CD4-positive, CD25-positive, alpha-beta regulatory T cell (primary cell): Measurements from ENCODE around the gene RFX1. TPM values are rescaled to one million over a fixed set of nuclear protein-coding genes. Genes with fewer than 3 reads are reported as not detected.

Source experiments
- ATAC-seq, 2 donors: fragments of 150-1000 bp; cut with Tn5 transposase; one replicate each; pipeline ENCODE4 v1.10.0; 2021; ENCODE audit warnings: low read depth in 2 of 2, moderate number of reproducible peaks in 2 of 2, moderate library complexity in 1 of 2
- DNase-seq, 3 donors: peaks; one replicate each; pipeline versions ENCODE4 v3.0.0 to v3.0.0-alpha.2; 2012 to 2022; ENCODE audit warnings: mixed read lengths in 1 of 3
- H3K27ac ChIP-seq: one replicate; pipeline ENCODE4 v1.7.0; 2013; ENCODE audit warnings: mild to moderate bottlenecking, low read length; ENCODE audit not compliant: insufficient read depth, poor library complexity, severe bottlenecking
- H3K27me3 ChIP-seq: one replicate; pipeline ENCODE4 v1.7.0; 2013; ENCODE audit warnings: low read length; ENCODE audit not compliant: control insufficient read depth, insufficient read depth
- H3K36me3 ChIP-seq: one replicate; pipeline ENCODE4 v1.7.0; 2013; ENCODE audit warnings: mild to moderate bottlenecking, low read length, moderate library complexity; ENCODE audit not compliant: control insufficient read depth, insufficient read depth
- H3K4me1 ChIP-seq: 2 replicates; pipeline ENCODE4 v1.7.0; 2013; ENCODE audit warnings: mild to moderate bottlenecking, low read length; ENCODE audit not compliant: insufficient read depth, control insufficient read depth, poor library complexity, severe bottlenecking
- H3K4me3 ChIP-seq: one replicate; pipeline ENCODE4 v1.7.0; 2013; ENCODE audit warnings: low read depth, mild to moderate bottlenecking, low read length, moderate library complexity
- H3K9me3 ChIP-seq, 2 experiments: 1 replicate in 1 of 2; 2 replicates in 1 of 2; pipeline ENCODE4 v1.7.0; 2013; ENCODE audit warnings: low read length in 2 of 2, mild to moderate bottlenecking in 1 of 2, moderate library complexity in 1 of 2; ENCODE audit not compliant: control insufficient read depth in 2 of 2
- H3K27ac Mint-ChIP-seq, 3 donors: one replicate each; pipeline ENCODE4 v1.8.0; 2020 to 2022; ENCODE audit warnings: mild to moderate bottlenecking in 3 of 3, mixed read lengths in 3 of 3, moderate library complexity in 2 of 3
- H3K27me3 Mint-ChIP-seq: one replicate; pipeline ENCODE4 v1.8.0; 2022; ENCODE audit warnings: mild to moderate bottlenecking, mixed read lengths
- H3K36me3 Mint-ChIP-seq: one replicate; pipeline ENCODE4 v1.8.0; 2020; ENCODE audit warnings: mixed read lengths
- H3K4me1 Mint-ChIP-seq, 4 donors: one replicate each; pipeline ENCODE4 v1.8.0; 2020 to 2022; ENCODE audit warnings: mixed read lengths in 4 of 4, mild to moderate bottlenecking in 1 of 4
- H3K4me3 Mint-ChIP-seq, 4 donors: one replicate each; pipeline ENCODE4 v1.8.0; 2020 to 2022; ENCODE audit warnings: mild to moderate bottlenecking in 4 of 4, mixed read lengths in 4 of 4, moderate library complexity in 3 of 4
- H3K9me3 Mint-ChIP-seq, 7 donors: one replicate each; pipeline ENCODE4 v1.8.0; 2020 to 2022; ENCODE audit warnings: mixed read lengths in 7 of 7, mild to moderate bottlenecking in 3 of 7, moderate library complexity in 2 of 7
- polyA plus RNA-seq, 4 donors: library from polyadenylated mRNA; unstranded; fragments of 300-500 nt; fragmentation: Illumina TruSeq; gene quantifications; one replicate each; pipeline ENCODE4 v1.2.3, GENCODE V29; 2021
- total RNA-seq: library from RNA; stranded (reverse); gene quantifications from one replicate; pipeline ENCODE4 v1.2.3, GENCODE V29; 2022

The RFX1 gene
- total and polyA plus RNA-seq, 5 donors from 2014 or later: 0.48 to 23.2 (median 1.1) TPM

DNA sequence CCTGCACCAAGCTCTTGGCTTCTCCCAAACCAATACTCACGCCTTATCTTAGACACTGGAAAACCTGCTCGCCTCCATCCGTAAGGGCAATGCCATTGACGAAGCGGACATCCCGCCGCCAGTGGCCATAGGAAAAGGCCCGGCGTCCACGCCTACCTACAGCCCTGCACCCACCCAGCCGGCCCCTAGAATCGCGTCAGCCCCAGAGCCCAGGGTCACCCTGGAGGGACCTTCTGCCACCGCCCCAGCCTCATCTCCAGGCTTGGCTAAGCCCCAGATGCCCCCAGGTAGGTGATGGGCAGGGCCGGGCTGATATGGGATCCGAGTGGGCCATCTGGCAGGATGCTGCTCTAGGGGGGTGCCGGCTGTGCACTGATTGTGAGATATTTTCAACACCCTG lies 92.8 kb downstream of the RFX1 start:
- Mint-ChIP-seq H3K9me3 (no peaks in the 10 kb centered on the region), H3K36me3 (peaks cover 16% of the 10 kb centered on the region)
- peaks cover 33% of the 10 kb centered on the region for H3K36me3 ChIP-seq

More for the DNA sequence above, 92.8 kb downstream of the RFX1 start:
- Histone ChIP-seq H3K4me3 (no peak overlapping the region), H3K27me3 (no peaks in the 10 kb centered on the region), H3K9me3 (no peaks in the 10 kb centered on the region), H3K4me1 (no peaks in the 10 kb centered on the region), H3K27ac (no peak overlapping the region)
- Mint-ChIP-seq H3K27me3 (no peaks in the 10 kb centered on the region), H3K4me3 (no peak overlapping the region), H3K4me1 (no peaks in the 10 kb centered on the region), H3K27ac (no peak overlapping the region)
- ATAC-seq (no peak), DNase-seq (no peak)

Other genes starting within 250 kb of the RFX1 start
- gene MRI1, start 241.8 kb downstream of the RFX1 start, total RNA-seq: 38.2 TPM
- gene MRI1, start 241.8 kb downstream of the RFX1 start, polyA plus RNA-seq: 1 to 10 TPM; 6.6 to 9.3 (median 8.5) TPM
- gene C19orf53, start 231.9 kb downstream of the RFX1 start, total RNA-seq: 61.2 TPM
- gene C19orf53, start 231.9 kb downstream of the RFX1 start, polyA plus RNA-seq: 100 to 1,000 TPM; 205 to 244 (median 237) TPM
- 4.5 TPM for gene ZSWIM4, start 210.9 kb downstream of the RFX1 start, total RNA-seq
- under 1 TPM; 0.46 to 0.82 (median 0.54) TPM for gene ZSWIM4, start 210.9 kb downstream of the RFX1 start, polyA plus RNA-seq
- gene NANOS3, start 129.2 kb downstream of the RFX1 start, total RNA-seq: not detected
- gene NANOS3, start 129.2 kb downstream of the RFX1 start, polyA plus RNA-seq: not detected
- gene BRME1, start 100.2 kb downstream of the RFX1 start, total RNA-seq: 1.7 TPM
- under 1 TPM in 3 of 4 donors, not detected in 1; 0.24 to 0.63 (median 0.53) TPM for gene BRME1, start 100.2 kb downstream of the RFX1 start, polyA plus RNA-seq
- gene CC2D1A, start 100.1 kb downstream of the RFX1 start, total RNA-seq: 35.0 TPM
- gene CC2D1A, start 100.1 kb downstream of the RFX1 start, polyA plus RNA-seq: 1 to 10 TPM; 3.7 to 4.9 (median 4.2) TPM
- gene PODNL1, start 67.9 kb downstream of the RFX1 start, total RNA-seq: not detected
- under 1 TPM in 1 of 4 donors, not detected in 3; 0.52 TPM for gene PODNL1, start 67.9 kb downstream of the RFX1 start, polyA plus RNA-seq
- 82.9 TPM for gene DCAF15, start 53.8 kb downstream of the RFX1 start, total RNA-seq
- gene DCAF15, start 53.8 kb downstream of the RFX1 start, polyA plus RNA-seq: 1 to 10 TPM; 5.3 to 7.5 (median 5.9) TPM
- gene RLN3, start 21.8 kb upstream of the RFX1 start, total RNA-seq: not detected
- gene RLN3, start 21.8 kb upstream of the RFX1 start, polyA plus RNA-seq: under 1 TPM in 1 of 4 donors, not detected in 3; 0.55 TPM
- 51.9 TPM for gene IL27RA, start 25.4 kb upstream of the RFX1 start, total RNA-seq
- gene IL27RA, start 25.4 kb upstream of the RFX1 start, polyA plus RNA-seq: 10 to 100 TPM; 71.2 to 78.4 (median 74.6) TPM
- gene PALM3, start 55.8 kb upstream of the RFX1 start, total RNA-seq: not detected
- gene PALM3, start 55.8 kb upstream of the RFX1 start, polyA plus RNA-seq: not detected
- 0.91 TPM for gene MISP3, start 66.5 kb upstream of the RFX1 start, total RNA-seq
- gene MISP3, start 66.5 kb upstream of the RFX1 start, polyA plus RNA-seq: under 1 TPM in 3 of 4 donors, not detected in 1; 0.22 to 0.64 (median 0.44) TPM
- gene C19orf67, start 79.5 kb upstream of the RFX1 start, total RNA-seq: not detected
- not detected for gene C19orf67, start 79.5 kb upstream of the RFX1 start, polyA plus RNA-seq
- 24.1 TPM for gene SAMD1, start 84.4 kb upstream of the RFX1 start, total RNA-seq
- gene SAMD1, start 84.4 kb upstream of the RFX1 start, polyA plus RNA-seq: 1 to 10 TPM in 2 of 4 donors, under 1 TPM in 2; 0.80 to 1.4 (median 1.0) TPM
- 40.2 TPM for gene PRKACA, start 111.4 kb upstream of the RFX1 start, total RNA-seq
- gene PRKACA, start 111.4 kb upstream of the RFX1 start, polyA plus RNA-seq: 1 to 10 TPM in 2 of 4 donors, under 1 TPM in 2; 0.47 to 1.8 (median 1.00) TPM
- 4.6 TPM for gene ASF1B, start 130.3 kb upstream of the RFX1 start, total RNA-seq
- gene ASF1B, start 130.3 kb upstream of the RFX1 start, polyA plus RNA-seq: 10 to 100 TPM in 1 of 4 donors, 1 to 10 TPM in 3; 6.2 to 10.1 (median 8.7) TPM
- gene ADGRL1, start 199.8 kb upstream of the RFX1 start, total RNA-seq: 8.2 TPM
- under 1 TPM in 3 of 4 donors, not detected in 1; 0.21 to 0.40 (median 0.29) TPM for gene ADGRL1, start 199.8 kb upstream of the RFX1 start, polyA plus RNA-seq